ENCODE data around the gene ADGB. TPM values are rescaled to one million over a fixed set of nuclear protein-coding genes. Genes with fewer than 3 reads are reported as not detected.

ADGB gene
- total and polyA plus RNA-seq, 2 of the 13 experiments (the other 11 are each of a cell fraction or from before 2014, with no cell fraction given) = not detected

GRCh38 chr6:146857180-146857979 is 258.6 kb downstream of the ADGB start (continued):
- TF ChIP-seq XRCC5 (optimal IDR thresholded peaks at IDR 0.05; ENCODE audit: low read length) = peak; percentile 98
- no peak for TF ChIP-seq GLMP (CRISPR knock-in tag; IDR thresholded peaks at IDR 0.05; ENCODE audit: borderline replicate concordance)
- TF ChIP-seq ZNF138 (CRISPR knock-in tag; IDR thresholded peaks at IDR 0.05; ENCODE audit: low read depth) = no peak
- no peak for TF ChIP-seq RERE (CRISPR knock-in tag; IDR thresholded peaks at IDR 0.05; ENCODE audit: low read depth)
- peak; percentile 50; the same call in 1 of the 2 replicates for TF ChIP-seq BHLHE40 (IDR thresholded peaks at IDR 0.05; ENCODE audit: low read length)
- TF ChIP-seq ZMYM3 (CRISPR knock-in tag; IDR thresholded peaks at IDR 0.05) = 0 out of 2 replicates have a peak, but pooled peaks have one; percentile 43
- peak; percentile 88 for TF ChIP-seq RBM39 (IDR thresholded peaks at IDR 0.05; ENCODE audit: low read depth, low read length, poor library complexity, severe bottlenecking)
- no peak for TF ChIP-seq ZNF816 (CRISPR knock-in tag; IDR thresholded peaks at IDR 0.05; ENCODE audit: borderline replicate concordance)
- TF ChIP-seq TOPORS (CRISPR knock-in tag; IDR thresholded peaks at IDR 0.05) = 0 out of 2 replicates have a peak, but pooled peaks have one; percentile 54
- 0 out of 2 replicates have a peak, but pooled peaks have one; percentile 14 for TF ChIP-seq ATF1 (CRISPR knock-in tag; IDR thresholded peaks at IDR 0.05)
- no peak for TF ChIP-seq ZFP36L1 (CRISPR knock-in tag; IDR thresholded peaks at IDR 0.05)
- TF ChIP-seq ZNF337 (CRISPR knock-in tag; IDR thresholded peaks at IDR 0.05; ENCODE audit: borderline replicate concordance, low read depth) = no peak
- no peak for TF ChIP-seq ONECUT2 (CRISPR knock-in tag; IDR thresholded peaks at IDR 0.05)
- peak; percentile 47; the same call in 1 of the 2 replicates for TF ChIP-seq ZFP1 (CRISPR knock-in tag; IDR thresholded peaks at IDR 0.05)
- TF ChIP-seq DNMT1 (CRISPR knock-in tag; IDR thresholded peaks at IDR 0.05) = no peak
- no peak for TF ChIP-seq RBFOX2 (IDR thresholded peaks at IDR 0.05; ENCODE audit: low read depth, low read length)
- TF ChIP-seq ZGPAT (CRISPR knock-in tag; IDR thresholded peaks at IDR 0.05) = peak; percentile 74

Measured in HepG2 (cell line).